Stimulated activated memory B cell treated with anti-CD40 and anti-IgM and Interleukin-4, amounts not matched to agents 10 μg/mL and 1 μg/mL and 100 μg/mL, for 72 hours (primary cell): ENCODE measurements around the gene TMEM185B.
"Not testable (repeated sequence)": the region's sequence is repeated elsewhere in the genome, so short reads cannot be mapped to it uniquely, and the experiment has no call there.

ENCODE experiments used
- ATAC-seq: fragments of 150-1000 bp; cut with Tn5 transposase; 2 replicates; pipeline ENCODE4 v1.10.0; 2021
- H3K27ac Mint-ChIP-seq: one replicate; pipeline ENCODE4 v1.8.0; 2022; ENCODE audit warnings: mild to moderate bottlenecking, mixed read lengths
- H3K27me3 Mint-ChIP-seq: one replicate; pipeline ENCODE4 v1.8.0; 2022; ENCODE audit warnings: mixed read lengths
- H3K36me3 Mint-ChIP-seq: one replicate; pipeline ENCODE4 v1.8.0; 2022; ENCODE audit warnings: mixed read lengths
- H3K4me1 Mint-ChIP-seq: one replicate; pipeline ENCODE4 v1.8.0; 2022; ENCODE audit warnings: mixed read lengths
- H3K4me3 Mint-ChIP-seq: one replicate; pipeline ENCODE4 v1.8.0; 2022; ENCODE audit warnings: mild to moderate bottlenecking, moderate library complexity, mixed read lengths
- H3K9me3 Mint-ChIP-seq: one replicate; pipeline ENCODE4 v1.8.0; 2022; ENCODE audit warnings: mixed read lengths

Gene TMEM185B

DNA sequence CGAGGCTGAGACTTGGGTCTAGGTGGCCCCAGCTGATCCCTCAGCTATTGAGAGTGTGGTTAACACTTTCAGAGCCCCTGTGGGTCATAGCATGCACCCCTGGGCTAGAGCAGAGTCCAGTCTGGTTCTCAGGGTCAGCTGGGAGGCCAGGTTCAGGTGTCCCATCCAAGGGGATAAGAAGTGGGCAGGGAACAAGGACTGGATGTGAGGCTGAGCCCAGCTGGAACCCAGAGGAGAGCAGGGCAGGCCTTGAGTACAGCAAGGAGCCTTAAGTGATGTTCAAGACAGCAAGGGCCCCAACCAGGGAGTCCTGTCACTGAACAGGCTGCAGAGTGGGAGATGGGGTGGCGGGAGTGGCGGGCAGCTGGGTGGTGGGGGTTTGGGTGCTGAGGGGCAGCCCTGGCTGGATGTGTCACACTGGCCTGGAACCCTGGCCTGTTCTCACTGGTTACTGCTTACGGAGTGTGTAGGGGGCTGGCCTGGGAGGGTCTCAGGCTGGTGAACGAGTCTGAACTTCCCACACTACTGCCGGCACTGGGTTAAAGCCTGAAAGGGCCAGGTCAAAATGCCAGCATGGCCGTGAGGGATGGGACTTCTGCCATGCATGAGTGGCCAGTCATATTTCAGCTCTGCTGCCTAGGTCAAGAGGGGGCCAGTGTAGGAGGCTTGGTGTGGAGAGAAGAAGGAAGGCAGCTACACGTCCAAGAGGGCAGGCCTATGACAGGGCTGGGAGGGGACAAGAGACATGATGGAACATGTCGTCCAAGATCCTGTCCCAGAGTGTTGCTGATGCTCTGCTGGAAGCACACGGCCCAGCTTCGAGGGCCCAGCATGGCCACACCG lies 13.6 kb downstream of the TMEM185B start:
- H3K4me3 Mint-ChIP-seq, result no peak overlapping the region
- ATAC-seq, result no peak
- H3K27me3 Mint-ChIP-seq, result no peaks in the 10 kb centered on the region
- H3K9me3 Mint-ChIP-seq, result no peaks in the 10 kb centered on the region
- H3K27ac Mint-ChIP-seq, result no peak overlapping the region
- no peaks in the 10 kb centered on the region for H3K4me1 Mint-ChIP-seq
- no peaks in the 10 kb centered on the region for H3K36me3 Mint-ChIP-seq

DNA sequence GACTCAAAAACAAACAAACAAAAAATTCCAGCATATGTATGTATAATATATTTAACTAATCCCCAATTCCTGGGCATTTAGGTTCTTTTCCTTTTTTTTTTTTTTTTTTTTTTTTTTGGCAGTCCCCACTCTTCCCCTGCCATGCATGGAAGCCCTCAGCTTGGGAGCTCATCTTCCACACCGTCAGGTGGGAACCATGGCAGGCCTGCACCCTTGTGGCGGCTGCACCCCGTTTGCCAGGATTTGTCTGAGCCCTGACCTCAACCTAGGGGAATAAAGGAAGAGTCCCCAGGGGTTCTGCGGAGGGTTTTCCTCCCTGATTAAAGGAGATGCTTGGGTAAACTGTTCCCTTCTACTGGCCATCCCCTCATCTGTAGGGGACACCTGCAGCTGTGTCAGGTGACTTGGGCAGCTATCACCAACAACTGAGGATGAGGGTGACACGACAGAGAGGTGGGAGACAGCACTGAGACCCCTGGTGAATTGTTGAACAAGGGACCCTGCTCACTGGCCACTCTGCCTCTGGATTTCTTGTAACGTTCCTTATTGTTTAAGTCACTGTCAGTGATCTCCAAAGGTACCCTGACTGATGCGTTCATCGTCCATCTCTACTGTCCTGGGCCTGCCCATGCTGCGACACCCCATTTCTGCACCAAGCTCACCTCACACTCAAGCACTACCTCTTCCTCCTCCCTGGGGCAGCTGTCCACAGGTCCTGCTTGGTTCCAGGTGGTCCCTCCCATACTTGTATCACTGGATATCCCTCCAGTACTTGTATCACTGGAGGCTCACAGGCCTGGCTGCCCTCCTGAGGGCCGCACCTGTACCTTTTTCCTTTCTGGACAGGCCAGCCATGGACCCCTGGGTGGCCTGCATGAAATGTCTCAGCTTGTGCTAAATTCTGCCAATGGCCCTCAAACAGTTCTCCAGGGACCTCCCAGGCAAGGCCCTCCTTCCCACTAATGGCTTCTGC lies 14.5 kb downstream of the TMEM185B start:
- no peak overlapping the region for H3K27ac Mint-ChIP-seq
- ATAC-seq, result no peak

DNA sequence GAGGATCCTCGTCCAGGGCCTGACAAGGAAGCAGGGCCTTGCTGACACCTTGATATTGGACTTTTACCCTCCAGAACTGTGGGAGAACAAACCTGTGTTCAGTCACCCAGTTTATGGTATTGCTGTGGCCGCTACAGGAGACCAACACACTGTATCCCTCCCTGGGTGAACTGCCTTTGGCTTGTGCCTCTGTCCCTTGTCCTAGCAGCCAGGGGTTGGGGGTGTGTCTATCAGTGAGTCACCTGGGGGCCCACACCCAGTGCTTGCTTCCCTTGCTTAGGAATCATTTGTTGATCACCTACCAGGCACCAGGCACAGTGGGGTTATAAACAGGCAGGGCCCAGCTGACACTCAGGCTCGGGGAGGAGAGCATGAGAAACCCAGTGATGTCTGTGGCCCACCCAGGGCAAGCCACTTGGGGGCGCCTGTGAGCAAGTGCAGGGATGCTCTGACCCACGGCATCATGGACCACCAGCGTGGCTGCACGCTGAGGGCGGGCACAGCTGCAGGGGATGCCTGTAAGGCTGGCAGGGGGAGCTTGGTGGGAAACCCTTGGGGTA lies 17.1 kb downstream of the TMEM185B start:
- H3K4me3 Mint-ChIP-seq, result no peak overlapping the region
- H3K36me3 Mint-ChIP-seq, result no peaks in the 10 kb centered on the region
- no peak for ATAC-seq
- H3K27ac Mint-ChIP-seq, result no peak overlapping the region
- H3K9me3 Mint-ChIP-seq, result no peaks in the 10 kb centered on the region
- H3K4me1 Mint-ChIP-seq, result no peaks in the 10 kb centered on the region
- H3K27me3 Mint-ChIP-seq, result no peaks in the 10 kb centered on the region

More for the DNA sequence above, 14.5 kb downstream of the TMEM185B start:
- Mint-ChIP-seq H3K9me3 (no peaks in the 10 kb centered on the region), H3K27me3 (no peaks in the 10 kb centered on the region), H3K4me1 (no peaks in the 10 kb centered on the region), H3K36me3 (no peaks in the 10 kb centered on the region), H3K4me3 (no peak overlapping the region)

DNA sequence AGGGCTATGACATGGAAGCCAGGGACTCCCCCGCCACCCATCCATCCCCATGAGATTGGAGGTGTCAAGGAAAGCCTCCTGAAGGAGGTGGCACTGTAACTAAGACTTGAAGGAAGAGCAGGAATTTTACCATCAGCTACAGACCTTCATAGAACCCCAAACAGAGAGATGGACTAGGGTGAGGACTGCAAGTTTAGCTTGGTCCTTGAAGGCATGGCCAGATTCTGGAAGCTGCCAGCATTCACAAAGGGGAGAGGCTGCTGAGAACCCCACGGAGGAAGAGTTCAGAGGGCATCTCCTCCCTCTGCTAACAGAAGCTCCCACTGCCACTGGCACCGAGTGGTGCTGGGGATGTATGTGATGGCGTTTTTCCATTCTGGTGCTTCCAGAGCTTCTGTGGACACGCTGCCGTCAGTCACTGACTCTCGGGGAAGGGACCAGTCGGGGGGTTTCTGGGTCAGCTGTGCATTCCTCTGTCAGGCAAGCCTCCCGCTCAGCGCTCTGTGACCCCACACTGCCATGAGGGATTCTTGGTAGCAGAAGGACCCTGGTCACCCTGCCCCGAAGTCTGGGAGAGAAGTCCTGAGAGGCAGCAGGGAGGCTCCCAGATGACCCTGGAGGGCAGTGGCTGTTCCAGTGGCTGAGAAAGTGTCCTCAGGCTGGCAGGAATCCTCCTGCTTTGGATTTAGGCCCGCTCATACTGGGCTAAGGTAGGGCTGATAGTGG lies 18.1 kb downstream of the TMEM185B start:
- ATAC-seq, result no peak
- Mint-ChIP-seq H3K27ac (no peak overlapping the region), H3K27me3 (no peaks in the 10 kb centered on the region), H3K9me3 (no peaks in the 10 kb centered on the region), H3K4me1 (no peaks in the 10 kb centered on the region), H3K4me3 (no peak overlapping the region), H3K36me3 (no peaks in the 10 kb centered on the region)

DNA sequence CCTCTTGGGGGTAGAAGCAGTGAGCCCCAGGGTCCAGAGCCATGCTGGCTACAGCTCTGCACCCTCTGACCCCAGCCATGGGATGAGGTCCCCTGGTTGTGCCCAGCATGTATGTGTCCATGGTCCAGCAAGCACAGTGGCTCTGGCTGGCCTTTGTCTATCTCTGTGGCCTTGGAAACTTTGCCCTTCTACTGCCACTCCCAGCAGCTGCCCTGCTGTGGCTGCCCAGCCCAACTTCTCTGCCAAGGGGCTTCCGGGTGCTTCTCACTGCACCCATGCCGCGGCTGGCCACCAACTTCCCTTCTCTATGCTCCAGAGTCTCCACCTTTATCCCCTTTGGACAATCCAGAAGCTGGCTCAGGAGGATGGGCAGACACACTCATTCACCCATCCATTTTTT lies 18.8 kb downstream of the TMEM185B start:
- Mint-ChIP-seq H3K9me3 (no peaks in the 10 kb centered on the region), H3K27me3 (no peaks in the 10 kb centered on the region), H3K4me3 (no peak overlapping the region), H3K4me1 (no peaks in the 10 kb centered on the region), H3K27ac (no peak overlapping the region), H3K36me3 (no peaks in the 10 kb centered on the region)
- ATAC-seq, result no peak

DNA sequence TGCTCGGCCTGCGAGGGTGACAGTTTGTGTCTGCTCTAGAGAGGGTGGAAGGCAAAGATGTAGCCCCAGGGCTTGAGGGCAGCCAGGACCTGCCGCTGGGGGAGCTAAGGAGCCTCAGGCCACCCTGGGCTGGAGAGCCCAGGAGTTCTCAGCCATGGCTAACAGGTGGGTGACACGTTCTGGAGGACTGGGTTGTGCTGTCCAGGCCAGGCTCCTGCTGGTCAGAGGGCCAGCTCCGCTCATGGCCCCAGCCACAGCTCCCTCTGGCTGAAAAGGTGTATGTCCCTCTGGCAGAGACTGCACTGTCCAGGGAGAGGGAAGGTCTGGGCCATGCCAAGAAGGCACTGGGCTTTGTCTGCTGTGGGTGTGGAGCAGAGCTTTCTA lies 19.2 kb downstream of the TMEM185B start:
- H3K9me3 Mint-ChIP-seq, result peaks cover under 1% of the 10 kb centered on the region
- H3K36me3 Mint-ChIP-seq, result peaks cover 2% of the 10 kb centered on the region
- H3K27ac Mint-ChIP-seq, result no peak overlapping the region
- H3K4me1 Mint-ChIP-seq, result no peaks in the 10 kb centered on the region
- H3K4me3 Mint-ChIP-seq, result no peak overlapping the region
- ATAC-seq, result peak; percentile 25
- no peaks in the 10 kb centered on the region for H3K27me3 Mint-ChIP-seq

DNA sequence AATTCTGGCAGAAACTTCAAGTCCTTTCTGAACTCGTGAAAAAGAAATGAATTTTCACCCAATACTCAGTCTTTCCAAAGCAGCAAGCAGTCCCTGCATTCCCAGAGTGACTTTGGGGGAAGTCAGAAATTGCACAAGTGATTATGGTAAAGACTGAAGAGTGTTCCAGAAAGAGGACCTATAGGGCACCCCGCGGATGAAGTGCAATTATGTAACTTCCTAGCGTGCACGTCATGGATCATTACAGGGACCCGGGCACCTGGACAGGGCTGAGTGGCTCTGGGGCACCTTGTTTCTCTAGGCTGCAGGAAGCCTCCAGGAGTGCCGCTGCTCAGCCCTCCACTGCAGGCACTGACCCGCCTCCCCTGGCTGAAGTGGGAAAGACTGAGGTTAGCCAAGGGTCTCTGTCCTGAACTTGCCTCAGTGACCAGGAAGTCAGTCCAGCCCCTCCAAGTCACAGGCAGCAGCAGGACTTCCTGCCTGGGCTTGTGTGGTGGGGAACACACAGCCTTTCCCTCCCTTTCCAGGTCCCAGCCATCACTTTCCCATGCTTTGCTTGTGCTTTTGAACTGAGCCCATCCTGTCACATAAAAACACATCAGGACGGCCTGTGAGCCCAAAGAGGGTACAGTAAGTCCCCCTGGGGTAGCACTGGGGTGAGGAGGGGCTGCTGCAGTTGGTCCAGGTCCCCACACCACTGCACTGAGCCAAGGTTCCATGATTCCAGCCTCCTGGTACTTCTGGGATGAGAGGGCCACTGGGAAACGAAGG lies 19.8 kb downstream of the TMEM185B start:
- no peak overlapping the region for H3K27ac Mint-ChIP-seq
- no peak for ATAC-seq

DNA sequence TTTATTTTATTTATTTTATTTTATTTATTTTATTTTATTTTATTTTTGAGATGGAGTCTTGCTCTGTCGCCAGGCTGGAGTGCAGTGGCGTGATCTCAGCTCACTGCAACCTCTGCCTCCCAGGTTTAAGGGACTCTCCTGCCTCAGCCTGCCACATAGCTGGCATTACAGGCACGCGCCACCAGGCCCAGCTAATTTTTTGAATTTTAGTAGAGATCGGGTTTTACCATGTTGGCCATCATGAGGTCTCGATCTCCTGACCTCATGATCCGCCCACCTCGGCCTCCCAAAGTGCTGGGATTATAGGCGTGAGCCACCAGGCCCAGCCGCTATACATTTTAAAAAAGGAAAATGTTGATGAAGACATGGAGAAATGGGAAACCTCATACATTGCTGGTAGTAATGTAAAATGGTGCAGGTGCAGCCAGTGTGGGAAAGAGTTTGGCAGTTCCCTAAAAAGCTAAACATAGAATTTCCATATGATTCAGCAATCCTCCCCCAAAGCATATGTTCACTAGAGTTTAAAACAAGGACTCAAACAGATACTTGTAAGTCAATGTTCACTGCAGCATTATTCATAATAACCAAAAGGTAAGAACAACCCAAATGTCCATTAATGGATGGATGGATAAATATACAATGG lies 23.3 kb downstream of the TMEM185B start:
- not testable (repeated sequence) for H3K27me3 Mint-ChIP-seq

More for the DNA sequence above, 19.8 kb downstream of the TMEM185B start:
- Mint-ChIP-seq H3K36me3 (peaks cover 6% of the 10 kb centered on the region), H3K9me3 (peaks cover 3% of the 10 kb centered on the region), H3K4me3 (no peak overlapping the region), H3K27me3 (no peaks in the 10 kb centered on the region), H3K4me1 (no peaks in the 10 kb centered on the region)

DNA sequence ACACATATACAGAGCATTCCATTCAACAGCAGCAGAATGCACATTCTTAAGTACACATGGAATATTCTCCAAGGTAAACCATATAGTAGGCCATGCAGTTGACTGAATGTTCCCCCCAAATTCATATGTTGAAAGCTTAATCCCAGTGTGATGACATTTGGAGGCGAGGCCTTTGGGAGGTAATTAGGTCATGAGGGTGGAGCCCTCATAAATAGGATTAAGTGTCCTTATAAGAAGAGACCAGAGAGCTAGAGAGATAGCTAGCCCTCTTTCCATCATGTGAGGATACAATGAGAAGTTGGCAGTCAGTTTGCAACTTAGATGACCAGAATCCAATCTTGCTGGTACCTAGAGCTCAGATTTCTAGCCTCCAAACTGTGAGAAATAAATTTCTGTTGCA lies 27.6 kb downstream of the TMEM185B start:
- Mint-ChIP-seq H3K4me1 (no peaks in the 10 kb centered on the region), H3K27ac (no peak overlapping the region), H3K9me3 (peaks cover 21% of the 10 kb centered on the region), H3K27me3 (no peaks in the 10 kb centered on the region), H3K36me3 (peaks cover 24% of the 10 kb centered on the region), H3K4me3 (no peak overlapping the region)
- ATAC-seq, result no peak

More for the DNA sequence above, 23.3 kb downstream of the TMEM185B start:
- H3K4me1 Mint-ChIP-seq, H3K4me3 Mint-ChIP-seq, H3K27ac Mint-ChIP-seq, ATAC-seq, H3K9me3 Mint-ChIP-seq: not testable (repeated sequence)
- H3K36me3 Mint-ChIP-seq, result peaks cover 16% of the 10 kb centered on the region

DNA sequence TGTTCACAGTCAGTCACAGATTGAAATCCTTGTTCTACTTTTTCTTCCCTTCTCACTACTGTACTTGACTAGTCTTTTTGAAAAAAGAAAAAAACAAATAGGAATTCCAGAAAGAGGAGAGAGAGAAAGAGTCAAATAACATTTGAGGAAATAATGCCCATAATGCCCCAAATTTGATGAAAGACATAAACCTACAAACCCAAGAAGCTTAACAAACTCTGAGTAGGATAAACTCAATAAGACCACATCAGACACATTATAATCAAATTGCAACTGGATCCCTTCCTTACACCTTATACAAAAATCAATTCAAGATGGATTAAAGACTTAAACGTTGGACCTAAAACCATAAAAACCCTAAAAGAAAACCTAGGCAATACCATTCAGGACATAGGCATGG lies 30.9 kb downstream of the TMEM185B start:
- Mint-ChIP-seq H3K36me3 (peaks cover 14% of the 10 kb centered on the region), H3K27me3 (no peaks in the 10 kb centered on the region), H3K4me1 (no peaks in the 10 kb centered on the region), H3K27ac (no peak overlapping the region), H3K9me3 (peaks cover 14% of the 10 kb centered on the region), H3K4me3 (no peak overlapping the region)
- no peak for ATAC-seq

DNA sequence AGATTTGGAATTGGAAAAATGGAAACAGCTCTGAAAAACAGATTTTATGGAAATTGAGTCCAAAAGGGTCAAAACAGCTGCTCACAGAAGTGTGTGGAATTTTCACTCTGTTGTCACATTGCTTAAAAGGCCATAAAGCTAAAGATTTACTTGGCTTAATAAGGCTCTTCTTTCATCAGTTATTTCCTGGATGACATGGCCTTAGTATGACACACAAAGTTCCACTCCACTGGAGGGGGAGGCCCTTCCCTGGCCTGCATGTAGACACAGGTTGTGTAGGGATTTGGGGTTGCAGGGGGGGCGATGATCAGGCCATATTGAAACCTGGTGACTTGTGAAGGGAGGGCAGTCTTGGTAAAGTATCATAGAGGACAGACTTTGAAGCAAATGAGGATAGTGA lies 34.0 kb downstream of the TMEM185B start:
- Mint-ChIP-seq H3K27ac (no peak overlapping the region), H3K9me3 (peaks cover 11% of the 10 kb centered on the region), H3K36me3 (peaks cover 8% of the 10 kb centered on the region), H3K4me1 (no peaks in the 10 kb centered on the region), H3K4me3 (no peak overlapping the region), H3K27me3 (peaks cover 7% of the 10 kb centered on the region)
- no peak for ATAC-seq

DNA sequence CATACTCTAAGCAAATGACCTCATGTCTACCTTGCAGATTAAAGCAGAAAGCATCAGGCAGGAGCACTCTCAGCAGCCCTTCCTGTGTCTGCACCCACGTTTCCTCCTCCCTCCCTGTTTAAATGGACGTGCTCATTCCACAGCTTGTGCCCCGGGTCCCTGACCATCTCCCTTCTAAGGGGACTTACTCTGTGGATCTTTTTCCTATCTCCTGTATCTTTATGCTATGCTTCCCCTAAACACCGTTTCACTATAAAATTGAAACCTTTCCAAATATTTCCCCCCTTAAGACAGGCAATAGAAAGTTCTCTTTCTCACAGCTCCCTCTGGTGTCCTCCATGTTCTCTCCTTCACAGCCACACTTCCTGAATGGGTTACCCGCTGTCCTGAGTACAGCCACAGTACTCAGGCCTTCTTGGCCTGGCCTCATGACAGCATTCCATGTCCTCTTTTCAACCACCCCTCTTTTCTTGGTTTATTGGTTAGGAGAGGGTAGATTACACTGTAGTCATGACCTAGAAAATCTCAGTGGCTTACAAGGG lies 41.1 kb downstream of the TMEM185B start:
- Mint-ChIP-seq H3K9me3 (no peaks in the 10 kb centered on the region), H3K4me1 (peaks cover 24% of the 10 kb centered on the region), H3K4me3 (no peak overlapping the region), H3K27ac (peak overlapping the region; percentile 8), H3K27me3 (peaks cover 7% of the 10 kb centered on the region), H3K36me3 (peaks cover 5% of the 10 kb centered on the region)
- no peak for ATAC-seq

DNA sequence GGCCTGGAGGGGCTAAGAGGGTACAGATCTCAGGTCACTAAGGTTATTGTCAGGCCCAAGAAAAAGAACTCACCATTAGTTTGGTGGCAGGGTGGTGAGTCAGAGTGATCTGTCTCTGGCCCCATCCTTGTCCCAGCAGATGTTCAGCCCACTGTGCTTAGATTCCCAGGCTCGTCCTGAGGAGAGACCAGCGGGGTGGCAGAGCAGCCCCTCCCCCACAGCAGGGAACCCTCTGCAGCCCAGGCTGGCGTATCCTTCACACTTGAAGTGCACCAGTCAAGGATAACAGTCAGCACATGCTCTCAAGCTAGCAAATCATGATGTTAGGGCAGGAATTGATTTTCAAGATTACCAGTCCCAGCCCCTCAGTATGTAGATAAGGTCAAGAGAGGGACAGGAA lies 43.1 kb downstream of the TMEM185B start:
- no peaks in the 10 kb centered on the region for H3K9me3 Mint-ChIP-seq
- no peak for ATAC-seq
- H3K36me3 Mint-ChIP-seq, result peaks cover 5% of the 10 kb centered on the region
- no peak overlapping the region for H3K4me3 Mint-ChIP-seq
- H3K27me3 Mint-ChIP-seq, result peaks cover under 1% of the 10 kb centered on the region
- no peak overlapping the region for H3K27ac Mint-ChIP-seq
- H3K4me1 Mint-ChIP-seq, result peaks cover 28% of the 10 kb centered on the region

DNA sequence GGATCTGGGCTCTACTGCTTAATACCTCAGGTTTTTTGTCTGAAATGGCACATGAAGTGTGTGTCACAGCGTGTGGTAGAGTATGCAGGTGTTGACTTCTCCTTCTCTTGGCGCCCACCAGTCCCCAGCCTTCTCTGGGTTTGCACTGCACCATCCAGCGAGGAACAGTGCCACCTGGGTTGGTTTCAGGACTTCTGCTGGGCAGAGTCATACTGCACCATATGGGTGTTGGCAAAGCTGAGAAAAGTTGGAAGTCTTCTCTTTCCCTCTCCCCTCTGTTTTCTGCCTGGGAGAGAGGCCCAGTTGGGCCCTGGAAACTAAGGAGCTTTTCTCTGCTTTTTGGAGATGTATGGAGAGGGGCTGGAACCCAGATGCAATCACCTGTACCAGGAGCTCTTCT lies 43.8 kb downstream of the TMEM185B start:
- H3K27ac Mint-ChIP-seq, result peak overlapping the region; percentile 36
- H3K27me3 Mint-ChIP-seq, result no peaks in the 10 kb centered on the region
- no peak for ATAC-seq
- peaks cover 28% of the 10 kb centered on the region for H3K4me1 Mint-ChIP-seq
- peaks cover 5% of the 10 kb centered on the region for H3K36me3 Mint-ChIP-seq
- no peaks in the 10 kb centered on the region for H3K9me3 Mint-ChIP-seq
- H3K4me3 Mint-ChIP-seq, result no peak overlapping the region
